Endothelial cell of umbilical vein (primary cell): ENCODE data around the gene PRDM10.

Experiments
- CTCF ChIP-seq, 2 donors: IDR thresholded peaks; 1 replicate in 1 of 2; 2 replicates in 1 of 2; pipeline ENCODE4 v1.5.1; 2011; ENCODE audit warnings: low read length in 2 of 2, mild to moderate bottlenecking in 2 of 2, moderate library complexity in 2 of 2, control low read depth in 1 of 2, inconsistent platforms in 1 of 2, low read depth in 1 of 2; ENCODE audit not compliant: insufficient read depth in 1 of 2; ENCODE audit errors: extremely low read depth in 1 of 2
- EZH2 ChIP-seq: IDR thresholded peaks from 2 replicates; pipeline ENCODE4 v1.6.1; 2012; ENCODE audit warnings: borderline replicate concordance, low read depth, mild to moderate bottlenecking, moderate library complexity, low read length, inconsistent platforms; ENCODE audit not compliant: severe bottlenecking
- GATA2 ChIP-seq: IDR thresholded peaks from 2 replicates; pipeline ENCODE4 v1.7.0; 2011; ENCODE audit warnings: low read depth, mild to moderate bottlenecking, moderate library complexity, mixed read lengths, low read length; ENCODE audit not compliant: insufficient read length, insufficient read depth
- JUN ChIP-seq: IDR thresholded peaks from 2 replicates; pipeline ENCODE4 v1.6.1; 2011; ENCODE audit warnings: borderline replicate concordance, low read depth; ENCODE audit not compliant: insufficient read length, insufficient read depth
- MYC ChIP-seq: IDR thresholded peaks from one replicate; pipeline ENCODE4 v1.6.1; 2011; ENCODE audit warnings: mild to moderate bottlenecking, low read depth, low read length
- POLR2A ChIP-seq: IDR thresholded peaks from 2 replicates; pipeline ENCODE4 v1.6.1; 2012; ENCODE audit warnings: low read depth, mild to moderate bottlenecking, control low read depth, low read length
- POLR2AphosphoS5 ChIP-seq: IDR thresholded peaks from 2 replicates; pipeline ENCODE4 v1.6.1; 2012; ENCODE audit warnings: low read depth, mild to moderate bottlenecking, control low read depth, low read length, moderate library complexity; ENCODE audit not compliant: insufficient read depth

- TF ChIP-seq CTCF (IDR thresholded peaks at IDR 0.05; ENCODE audit: extremely low read depth in 1 of 2, insufficient read depth in 1 of 2, low read depth in 1 of 2, low read length in 2 of 2), result no peak
- no peak for TF ChIP-seq MYC
- no peak for TF ChIP-seq EZH2
- no peak for TF ChIP-seq JUN
- TF ChIP-seq GATA2, result no peak
- no peak for TF ChIP-seq POLR2A
- no peak for TF ChIP-seq POLR2AphosphoS5
Observed at GRCh38 chr11:129852125-129852740, 150.4 kb downstream of the PRDM10 start.
